Measurements from ENCODE around the gene RIPK1. TPM values are rescaled to one million over a fixed set of nuclear protein-coding genes. Genes with fewer than 3 reads are reported as not detected.

The RIPK1 gene
- total and polyA plus RNA-seq, 10 of the 15 experiments (the other 5 are each of a cell fraction or from before 2014, with no cell fraction given), result 1.6 to 11.2 (median 6.3) TPM

- H3K79me2 ChIP-seq (ENCODE audit: control insufficient read depth, insufficient read depth, low read length), result no peaks in the 10 kb centered on the region; the same call in 1 of the 2 replicates
- DNase-seq (ENCODE audit: low read depth, low spot score), result no peak
- WGBS (ENCODE audit: insufficient coverage, insufficient replicate concordance, low lambda C conversion rate, missing lambda C conversion rate), result 81% methylated on average over 5 of the region's 5 CpGs
- H3K4me2 ChIP-seq (ENCODE audit: control insufficient read depth, insufficient read depth), result no peak overlapping the region
- no peak for ATAC-seq
- ChIA-PET RAD21 (ENCODE audit: unreplicated experiment) (no interaction called here), POLR2A (no interaction called here), CTCF (interaction anchor here (0.6 to 4.3 kb wide), 2 partner anchors 35 to 99 kb away, joined by 4 to 19 read pairs; no protein-coding TSS in a partner anchor), SMC1A (ENCODE audit: uncharacterized antibody, unreplicated experiment) (no interaction called here)
- no peak overlapping the region for H3K4me3 ChIP-seq
- H3K27ac ChIP-seq (ENCODE audit: control insufficient read depth, insufficient read depth), result no peak overlapping the region
- intact Hi-C loops (cut with micrococcal nuclease; ENCODE audit: unreplicated experiment), result no loop called here
- no TSS peak for BruUV-seq (replicated peaks)
- H3K9ac ChIP-seq (ENCODE audit: control insufficient read depth, insufficient read depth, low read length), result no peak overlapping the region
- no peak for TF ChIP-seq ATF7 (IDR thresholded peaks at IDR 0.05; ENCODE audit: low read depth)
- no peak for TF ChIP-seq ZNF207 (IDR thresholded peaks at IDR 0.05; ENCODE audit: borderline replicate concordance)
- no peak for TF ChIP-seq BMI1 (IDR thresholded peaks at IDR 0.05; ENCODE audit: borderline replicate concordance)
- TF ChIP-seq, protein P1, sequence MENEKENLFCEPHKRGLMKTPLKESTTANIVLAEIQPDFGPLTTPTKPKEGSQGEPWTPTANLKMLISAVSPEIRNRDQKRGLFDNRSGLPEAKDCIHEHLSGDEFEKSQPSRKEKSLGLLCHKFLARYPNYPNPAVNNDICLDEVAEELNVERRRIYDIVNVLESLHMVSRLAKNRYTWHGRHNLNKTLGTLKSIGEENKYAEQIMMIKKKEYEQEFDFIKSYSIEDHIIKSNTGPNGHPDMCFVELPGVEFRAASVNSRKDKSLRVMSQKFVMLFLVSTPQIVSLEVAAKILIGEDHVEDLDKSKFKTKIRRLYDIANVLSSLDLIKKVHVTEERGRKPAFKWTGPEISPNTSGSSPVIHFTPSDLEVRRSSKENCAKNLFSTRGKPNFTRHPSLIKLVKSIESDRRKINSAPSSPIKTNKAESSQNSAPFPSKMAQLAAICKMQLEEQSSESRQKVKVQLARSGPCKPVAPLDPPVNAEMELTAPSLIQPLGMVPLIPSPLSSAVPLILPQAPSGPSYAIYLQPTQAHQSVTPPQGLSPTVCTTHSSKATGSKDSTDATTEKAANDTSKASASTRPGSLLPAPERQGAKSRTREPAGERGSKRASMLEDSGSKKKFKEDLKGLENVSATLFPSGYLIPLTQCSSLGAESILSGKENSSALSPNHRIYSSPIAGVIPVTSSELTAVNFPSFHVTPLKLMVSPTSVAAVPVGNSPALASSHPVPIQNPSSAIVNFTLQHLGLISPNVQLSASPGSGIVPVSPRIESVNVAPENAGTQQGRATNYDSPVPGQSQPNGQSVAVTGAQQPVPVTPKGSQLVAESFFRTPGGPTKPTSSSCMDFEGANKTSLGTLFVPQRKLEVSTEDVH (IDR thresholded peaks at IDR 0.05; ENCODE audit: low read depth, partially characterized antibody), result no peak
- TF ChIP-seq SMC3 (IDR thresholded peaks at IDR 0.05; ENCODE audit: borderline replicate concordance, low read length), result no peak
- no peak for TF ChIP-seq SPI1 (IDR thresholded peaks at IDR 0.05; ENCODE audit: borderline replicate concordance, insufficient read depth, low read depth, low read length)
- TF ChIP-seq, protein P2, sequence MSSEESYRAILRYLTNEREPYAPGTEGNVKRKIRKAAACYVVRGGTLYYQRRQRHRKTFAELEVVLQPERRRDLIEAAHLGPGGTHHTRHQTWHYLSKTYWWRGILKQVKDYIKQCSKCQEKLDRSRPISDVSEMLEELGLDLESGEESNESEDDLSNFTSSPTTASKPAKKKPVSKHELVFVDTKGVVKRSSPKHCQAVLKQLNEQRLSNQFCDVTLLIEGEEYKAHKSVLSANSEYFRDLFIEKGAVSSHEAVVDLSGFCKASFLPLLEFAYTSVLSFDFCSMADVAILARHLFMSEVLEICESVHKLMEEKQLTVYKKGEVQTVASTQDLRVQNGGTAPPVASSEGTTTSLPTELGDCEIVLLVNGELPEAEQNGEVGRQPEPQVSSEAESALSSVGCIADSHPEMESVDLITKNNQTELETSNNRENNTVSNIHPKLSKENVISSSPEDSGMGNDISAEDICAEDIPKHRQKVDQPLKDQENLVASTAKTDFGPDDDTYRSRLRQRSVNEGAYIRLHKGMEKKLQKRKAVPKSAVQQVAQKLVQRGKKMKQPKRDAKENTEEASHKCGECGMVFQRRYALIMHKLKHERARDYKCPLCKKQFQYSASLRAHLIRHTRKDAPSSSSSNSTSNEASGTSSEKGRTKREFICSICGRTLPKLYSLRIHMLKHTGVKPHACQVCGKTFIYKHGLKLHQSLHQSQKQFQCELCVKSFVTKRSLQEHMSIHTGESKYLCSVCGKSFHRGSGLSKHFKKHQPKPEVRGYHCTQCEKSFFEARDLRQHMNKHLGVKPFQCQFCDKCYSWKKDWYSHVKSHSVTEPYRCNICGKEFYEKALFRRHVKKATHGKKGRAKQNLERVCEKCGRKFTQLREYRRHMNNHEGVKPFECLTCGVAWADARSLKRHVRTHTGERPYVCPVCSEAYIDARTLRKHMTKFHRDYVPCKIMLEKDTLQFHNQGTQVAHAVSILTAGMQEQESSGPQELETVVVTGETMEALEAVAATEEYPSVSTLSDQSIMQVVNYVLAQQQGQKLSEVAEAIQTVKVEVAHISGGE (CRISPR knock-in tag; IDR thresholded peaks at IDR 0.05), result no peak
- no peak for TF ChIP-seq SIN3A (IDR thresholded peaks at IDR 0.05; ENCODE audit: low read depth, low read length)
- TF ChIP-seq ETV6 (conservative IDR thresholded peaks at IDR 0.05 in 1 of 2, IDR thresholded peaks at IDR 0.05 in 1 of 2; ENCODE audit: borderline replicate concordance in 1 of 2, low read depth in 1 of 2), result no peak
- no peak for TF ChIP-seq KDM1A (IDR thresholded peaks at IDR 0.05; ENCODE audit: borderline replicate concordance)
- TF ChIP-seq WRNIP1 (IDR thresholded peaks at IDR 0.05; ENCODE audit: borderline replicate concordance, low read depth, low read length), result no peak
- TF ChIP-seq STAT3 (IDR thresholded peaks at IDR 0.05; ENCODE audit: low read depth, low read length), result no peak
- no peak for TF ChIP-seq SMAD1 (IDR thresholded peaks at IDR 0.05; ENCODE audit: low read depth, partially characterized antibody)
- TF ChIP-seq RB1 (IDR thresholded peaks at IDR 0.05; ENCODE audit: borderline replicate concordance), result no peak
- TF ChIP-seq PML (IDR thresholded peaks at IDR 0.05; ENCODE audit: low read length), result no peak
- TF ChIP-seq DPF2 (IDR thresholded peaks at IDR 0.05), result no peak
- TF ChIP-seq IRF4 (IDR thresholded peaks at IDR 0.05; ENCODE audit: low read depth, low read length), result no peak
- no peak for TF ChIP-seq BHLHE40 (IDR thresholded peaks at IDR 0.05; ENCODE audit: borderline replicate concordance in 1 of 2, low read depth in 2 of 2, low read length in 1 of 2)
- no peaks in the 10 kb centered on the region for H3K4me1 ChIP-seq (ENCODE audit: control insufficient read depth, insufficient read depth, low read length)
- H4K20me1 ChIP-seq (ENCODE audit: control insufficient read depth, insufficient read depth), result no peaks in the 10 kb centered on the region
- in situ Hi-C loops (cut with MboI), result no loop called here
- H2AFZ ChIP-seq (ENCODE audit: control insufficient read depth, low read depth, low read length), result no peak overlapping the region
- no peaks in the 10 kb centered on the region; a peak in 1 of 4 replicates for H3K36me3 ChIP-seq (ENCODE audit: control insufficient read depth in 2 of 2, insufficient read depth in 2 of 2, low read length in 1 of 2)
- no peak for FAIRE-seq
- H3K27me3 ChIP-seq (replicated peaks in 1 of 2; ENCODE audit: control insufficient read depth in 2 of 2, insufficient read depth in 2 of 2, low read length in 1 of 2), result no peaks in the 10 kb centered on the region
- H3K9me3 ChIP-seq (replicated peaks; ENCODE audit: control insufficient read depth, insufficient read depth, low read length), result no peaks in the 10 kb centered on the region
Observed at GRCh38 chr6:3151691-3152090, 83.4 kb downstream of the RIPK1 start.

Data from GM12878 (cell line).